Hematopoietic multipotent progenitor cell treated with erythropoietin and hydrocortisone succinate and interleukin-3 and kit ligand, for 6 days (in vitro differentiated cells): ENCODE measurements around the gene COL5A1.

Source experiments
- DNase-seq: peaks from one replicate; pipeline ENCODE4 v3.0.0-alpha.2; 2015

Gene COL5A1

DNA sequence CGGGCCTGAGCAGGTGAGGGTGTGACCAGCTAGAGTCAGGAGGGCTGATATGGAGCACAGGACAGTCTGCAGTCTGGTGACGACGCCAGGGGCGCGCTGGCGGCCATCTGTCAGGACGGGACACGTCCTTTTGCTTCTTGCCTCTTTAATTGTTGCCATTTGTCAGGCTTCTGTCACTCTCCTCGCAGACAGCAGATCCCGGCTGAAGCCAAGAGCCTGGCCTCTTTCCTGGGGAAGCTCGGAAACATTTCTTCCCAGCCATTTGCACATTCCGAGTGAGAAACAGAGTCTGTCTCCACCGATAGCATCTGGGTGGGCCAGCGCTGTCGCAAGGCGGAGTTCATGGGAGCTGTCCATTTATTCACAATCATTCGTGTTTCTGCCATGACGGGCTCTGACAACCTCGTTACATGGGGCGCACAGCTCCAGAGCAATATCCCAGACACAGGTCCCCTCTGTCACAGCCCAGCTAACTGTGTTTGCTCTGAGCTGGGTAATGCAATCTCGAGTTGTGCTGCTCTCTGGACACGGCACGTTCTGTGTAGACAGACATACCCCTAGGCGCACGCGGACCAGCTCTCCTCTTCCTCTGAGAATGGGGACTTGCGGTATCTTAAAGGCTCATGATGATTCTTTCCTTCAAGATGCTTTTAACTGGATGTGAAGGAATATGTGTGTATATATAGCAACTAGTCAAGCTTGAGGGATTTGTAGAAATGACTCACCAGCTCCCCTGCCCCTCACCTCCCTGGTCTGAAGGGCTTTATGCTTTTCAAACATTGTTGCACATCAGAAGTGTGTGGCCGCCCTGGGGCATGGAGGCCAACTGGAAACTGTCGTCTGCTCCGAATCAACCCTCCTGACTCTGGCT is 133.7 kb downstream of the COL5A1 start:
- no peak for DNase-seq

DNA sequence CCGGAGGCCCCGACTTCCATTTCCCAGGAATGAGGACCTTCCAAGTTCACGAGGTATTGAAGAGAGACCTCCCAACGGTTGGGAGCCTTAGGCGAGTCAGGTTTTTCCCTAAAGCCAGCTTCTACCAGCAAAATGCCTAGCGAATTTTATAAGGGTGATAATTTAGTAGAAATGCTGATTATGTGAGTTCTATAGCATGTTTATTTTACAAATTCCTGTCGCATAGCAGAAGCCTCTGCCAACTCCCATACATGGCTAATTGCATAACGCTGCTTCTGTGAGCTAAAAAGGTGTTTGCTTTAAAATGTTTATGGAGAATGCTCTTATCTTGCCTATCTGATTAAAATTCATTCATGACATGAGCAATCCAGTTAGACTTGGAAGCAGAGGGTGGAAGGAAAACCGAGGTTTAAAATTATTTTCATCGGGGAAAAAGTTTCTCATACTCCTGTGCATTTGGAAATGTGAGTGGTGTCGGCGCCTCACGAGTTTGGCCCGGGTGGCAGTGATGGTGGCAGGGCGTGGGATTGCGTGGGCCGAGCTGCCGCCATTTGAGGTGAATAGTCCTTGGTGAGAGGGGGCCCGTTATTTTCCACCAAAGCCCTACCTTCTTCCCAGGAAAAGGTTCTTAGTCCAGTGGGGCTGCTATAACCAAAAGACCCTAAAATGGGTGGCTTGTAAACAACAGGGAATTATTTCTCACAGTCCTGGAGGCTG is 134.6 kb downstream of the COL5A1 start:
- no peak for DNase-seq

DNA sequence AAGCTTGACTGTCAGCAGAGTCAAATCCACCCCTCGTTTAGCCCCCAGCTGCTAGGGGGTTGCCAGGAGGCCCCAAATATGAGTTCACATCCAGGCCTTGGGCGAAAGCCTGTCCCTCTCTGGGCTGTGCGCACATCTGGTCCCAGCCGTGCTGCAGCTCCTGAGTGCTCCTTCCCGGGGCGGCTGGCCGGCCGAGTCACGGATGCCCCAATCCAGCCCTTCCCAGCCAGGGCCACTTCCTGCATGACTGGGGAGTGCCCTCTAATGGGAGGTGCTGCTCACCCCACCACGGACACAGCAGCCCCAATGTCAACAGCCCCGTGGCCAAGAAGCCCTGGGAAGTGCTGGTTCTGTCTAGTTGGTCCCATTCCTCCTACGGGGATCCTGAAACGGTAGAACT is 135.6 kb downstream of the COL5A1 start:
- no peak for DNase-seq

- no peak for DNase-seq
Observed at GRCh38 chr9:134778156-134778555, 136.6 kb downstream of the COL5A1 start.

DNA sequence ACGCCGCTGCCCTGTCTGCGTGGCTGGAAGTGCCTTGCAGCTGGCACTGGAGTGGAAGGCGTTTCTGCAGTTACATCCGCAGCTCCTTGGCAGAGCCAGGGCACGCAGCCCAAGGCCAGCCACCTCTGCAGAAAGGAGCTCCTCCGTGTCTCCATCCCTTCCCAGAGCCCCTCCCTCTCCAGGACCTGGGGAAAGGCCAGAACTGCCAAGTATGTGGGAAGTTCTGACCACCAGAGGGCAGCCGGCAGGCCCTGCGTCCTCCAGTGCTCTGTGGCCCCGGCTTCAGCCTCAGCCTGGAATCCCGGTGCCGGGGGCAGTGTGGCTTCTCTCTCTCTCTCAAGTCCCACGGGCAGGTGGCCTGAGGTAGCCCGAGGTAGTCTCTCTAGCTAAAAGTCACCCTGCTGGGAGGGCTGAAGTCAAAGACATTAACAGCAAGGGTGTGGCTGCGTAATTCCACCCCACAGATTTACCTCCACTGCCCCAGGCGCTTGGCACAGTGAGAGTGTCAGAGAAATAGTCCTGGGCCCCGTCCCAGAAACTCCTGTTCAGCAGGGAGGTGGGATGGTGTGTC is 137.3 kb downstream of the COL5A1 start:
- no peak for DNase-seq

DNA sequence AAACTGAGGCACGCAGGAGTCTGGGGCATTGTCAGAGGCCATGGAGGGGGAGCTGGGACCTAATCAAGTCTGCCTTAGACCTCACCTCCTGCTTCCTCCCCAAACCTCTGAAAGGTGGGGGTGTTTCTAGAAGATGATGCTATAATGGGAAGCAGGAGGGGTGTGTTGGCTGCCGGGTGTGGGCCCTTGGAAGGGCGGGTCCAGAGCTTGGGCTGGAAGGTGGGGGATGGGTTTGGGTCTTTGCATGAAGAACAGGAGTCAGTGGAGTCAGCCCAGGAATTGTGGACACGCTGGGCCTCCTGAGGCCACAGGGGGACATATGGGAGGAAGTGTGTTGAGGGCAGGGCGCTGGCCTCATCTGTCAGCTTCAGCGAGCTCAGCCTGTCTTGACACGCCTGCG is 138.0 kb downstream of the COL5A1 start:
- DNase-seq = no peak

GRCh38 chr9:134781591-134782302 is 140.1 kb downstream of the COL5A1 start:
- no peak for DNase-seq

DNA sequence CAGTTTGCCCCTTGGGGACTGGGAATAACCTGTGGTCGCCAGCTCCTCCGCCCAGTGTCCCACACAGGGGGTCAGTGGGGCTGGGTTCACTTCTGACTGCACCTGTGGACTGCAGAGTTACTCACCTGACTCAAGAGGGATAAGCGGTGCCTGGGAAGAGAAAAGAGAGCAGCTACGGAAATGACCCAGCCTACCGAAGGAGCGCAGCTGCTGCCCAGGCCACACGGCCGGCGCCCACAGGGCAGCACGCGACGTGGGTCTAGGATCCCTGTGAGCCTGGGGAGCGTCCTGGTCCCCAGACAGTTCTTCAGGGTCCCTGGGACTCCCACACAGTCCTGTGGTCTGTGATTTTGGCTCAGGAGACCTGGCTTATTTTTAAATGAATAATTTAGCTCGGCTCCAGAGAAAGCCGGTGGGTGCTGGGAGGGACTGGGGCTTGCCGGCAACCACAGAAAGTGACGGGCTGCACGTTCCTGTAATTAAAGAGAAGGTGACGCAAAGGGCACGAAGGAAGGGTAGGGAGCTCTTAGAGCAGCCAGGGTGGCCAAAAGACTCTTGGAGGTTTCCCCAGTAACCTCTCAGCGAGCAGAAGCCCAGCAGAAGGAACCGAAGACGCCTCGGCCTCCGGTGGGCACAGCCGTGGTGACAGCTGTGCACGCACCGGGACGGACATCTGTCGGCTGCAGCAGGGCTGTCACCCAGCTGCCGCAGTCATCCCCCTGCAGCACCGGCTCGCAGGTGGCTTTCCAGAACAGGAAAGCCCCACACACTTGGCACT is 141.5 kb downstream of the COL5A1 start:
- DNase-seq = no peak

DNA sequence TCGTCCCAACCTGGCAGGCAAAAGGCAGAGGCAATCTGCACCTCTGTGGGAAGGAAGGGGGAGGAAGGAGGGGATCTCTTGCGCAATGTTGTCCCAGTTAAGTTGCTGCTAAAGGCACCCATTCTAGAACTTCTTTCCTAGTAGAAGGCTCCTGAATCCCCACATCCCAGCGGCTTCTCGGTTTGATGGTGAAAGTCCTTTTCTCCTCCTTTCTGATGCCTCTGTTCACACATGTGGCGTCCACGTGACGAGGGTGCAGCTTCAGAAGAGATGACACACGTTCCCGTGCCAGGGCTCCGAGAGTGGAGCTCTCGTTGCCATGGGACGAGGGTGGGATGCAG is 142.1 kb downstream of the COL5A1 start:
- no peak for DNase-seq

GRCh38 chr9:134784577-134785305 is 143.1 kb downstream of the COL5A1 start:
- no peak for DNase-seq

DNA sequence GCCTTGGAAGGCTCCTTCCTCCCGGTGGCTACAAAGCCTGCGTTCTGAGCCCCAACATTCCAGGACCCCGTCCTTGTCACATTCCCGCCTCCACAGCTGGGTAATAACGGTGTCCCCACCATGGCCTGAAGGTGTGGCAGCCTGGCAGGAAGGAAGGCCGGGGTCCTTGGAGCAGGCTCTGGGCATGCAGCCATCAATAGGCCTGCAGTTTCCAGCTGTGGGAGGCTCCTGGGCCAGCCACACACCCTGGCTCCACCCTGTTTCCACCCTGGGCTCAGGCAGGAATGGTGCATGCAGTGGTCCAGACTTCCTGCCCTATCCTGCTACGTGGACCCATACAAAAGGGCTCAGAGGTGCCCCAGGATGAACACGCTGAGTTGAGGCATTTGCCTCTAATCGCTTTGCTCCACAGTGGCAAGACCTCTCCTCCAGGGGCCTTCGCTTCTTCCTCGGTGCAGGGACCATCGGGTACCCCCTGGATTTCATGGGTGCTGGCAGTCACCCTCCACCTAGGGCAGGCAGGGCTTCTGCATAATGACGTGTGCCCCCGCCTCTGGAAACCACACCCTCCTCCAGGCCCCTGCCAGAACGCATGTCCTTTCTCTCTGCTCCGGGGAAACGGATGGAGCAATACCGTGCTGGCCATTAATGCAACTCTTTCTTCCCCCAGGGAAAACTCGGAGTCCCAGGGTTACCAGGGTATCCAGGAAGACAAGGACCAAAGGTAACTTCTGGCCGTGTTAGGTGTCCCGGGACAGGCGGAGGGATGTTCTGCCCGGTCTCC is 143.9 kb downstream of the COL5A1 start:
- DNase-seq = no peak

- DNase-seq = no peak
Observed at GRCh38 chr9:134787601-134788531, 146.3 kb downstream of the COL5A1 start.

- DNase-seq = no peak
Observed at GRCh38 chr9:134789168-134789567, 147.6 kb downstream of the COL5A1 start.

DNA sequence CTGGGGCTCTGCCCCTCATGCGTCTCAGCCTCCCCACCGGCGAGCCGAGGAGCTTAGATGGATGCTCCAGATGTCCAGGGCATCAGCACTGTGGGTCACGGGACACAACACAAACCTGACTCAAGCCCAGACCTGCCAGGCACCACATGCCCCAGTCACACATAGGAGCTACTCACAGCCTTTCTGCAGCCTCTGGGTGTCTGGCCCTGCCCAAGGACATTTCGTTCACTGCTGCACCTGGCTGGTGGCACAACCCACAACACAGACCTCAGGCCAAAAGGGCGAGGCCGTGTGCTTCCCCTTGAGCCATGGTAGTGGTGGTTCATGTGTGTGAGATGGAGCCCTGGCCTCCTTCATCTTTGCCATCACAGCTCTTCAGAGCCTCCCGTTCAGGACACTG is 149.4 kb downstream of the COL5A1 start:
- DNase-seq = no peak

GRCh38 chr9:134792627-134793026 is 151.0 kb downstream of the COL5A1 start:
- DNase-seq = no peak

GRCh38 chr9:134793288-134794188 is 151.9 kb downstream of the COL5A1 start:
- DNase-seq = no peak

GRCh38 chr9:134794663-134795370 is 153.2 kb downstream of the COL5A1 start:
- no peak for DNase-seq

GRCh38 chr9:134795446-134795845 is 153.8 kb downstream of the COL5A1 start:
- DNase-seq = no peak
